Activated CD8-positive, alpha-beta memory T cell treated with anti-CD3 and anti-CD28 coated beads for 4 hours (primary cell): ENCODE results near the gene ASNSD1.
"Not testable (repeated sequence)": the region's sequence is repeated elsewhere in the genome, so short reads cannot be mapped to it uniquely, and the experiment has no call there.

Experiments
- DNase-seq, 2 donors: peaks; one replicate each; pipeline ENCODE4 v3.0.0-alpha.2; 2020; ENCODE audit warnings: low read depth in 2 of 2

Gene ASNSD1

GRCh38 chr2:189685540-189686229, 24.4 kb downstream of the ASNSD1 start:
- no peak for DNase-seq

- DNase-seq = not testable (repeated sequence)
Measured at GRCh38 chr2:189687796-189688195, 26.5 kb downstream of the ASNSD1 start.

GRCh38 chr2:189696223-189696622, 35.0 kb downstream of the ASNSD1 start:
- no peak for DNase-seq

DNA sequence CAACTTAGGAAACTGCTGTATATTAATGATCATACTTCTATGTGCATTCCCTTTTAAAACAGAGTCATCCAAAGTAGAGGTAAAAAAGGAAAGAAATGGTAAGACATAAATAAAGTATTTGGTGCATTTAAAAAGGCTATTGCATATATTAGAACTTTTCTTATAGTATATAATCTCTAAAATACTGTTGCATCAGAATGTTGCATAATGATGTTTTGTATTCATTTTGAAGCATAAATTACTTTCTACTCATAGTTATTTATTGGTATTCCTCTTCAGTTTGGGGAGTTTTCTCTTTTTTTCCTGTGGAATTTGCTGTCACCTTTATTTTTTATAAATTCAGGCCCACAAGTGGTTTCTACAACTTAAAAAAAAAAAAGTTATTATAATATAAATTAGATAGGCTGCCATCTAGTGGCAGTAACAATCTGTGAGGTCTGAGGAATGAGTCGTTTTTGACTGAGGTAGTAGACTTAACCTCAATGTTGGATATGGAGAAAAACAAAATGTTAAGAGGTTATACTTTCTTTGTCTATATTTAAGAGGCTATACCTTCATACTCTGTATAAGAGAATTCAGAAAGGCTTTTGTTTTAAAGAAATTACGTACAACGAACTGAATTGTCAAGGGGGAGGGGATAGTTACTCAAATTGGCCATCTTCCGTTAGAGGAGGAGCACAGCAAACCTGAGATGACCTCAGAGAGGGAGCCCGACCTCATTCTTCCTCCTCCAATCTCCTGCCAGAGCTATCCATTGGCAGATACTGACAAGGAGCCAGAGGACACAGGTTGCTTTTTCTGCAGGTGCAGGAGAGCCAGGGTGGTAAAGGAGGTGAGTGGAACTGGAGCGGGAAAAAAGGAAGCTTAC, 37.0 kb downstream of the ASNSD1 start:
- no peak for DNase-seq

GRCh38 chr2:189700681-189701080, 39.4 kb downstream of the ASNSD1 start:
- DNase-seq = no peak

GRCh38 chr2:189702071-189702470, 40.8 kb downstream of the ASNSD1 start:
- DNase-seq = no peak

DNA sequence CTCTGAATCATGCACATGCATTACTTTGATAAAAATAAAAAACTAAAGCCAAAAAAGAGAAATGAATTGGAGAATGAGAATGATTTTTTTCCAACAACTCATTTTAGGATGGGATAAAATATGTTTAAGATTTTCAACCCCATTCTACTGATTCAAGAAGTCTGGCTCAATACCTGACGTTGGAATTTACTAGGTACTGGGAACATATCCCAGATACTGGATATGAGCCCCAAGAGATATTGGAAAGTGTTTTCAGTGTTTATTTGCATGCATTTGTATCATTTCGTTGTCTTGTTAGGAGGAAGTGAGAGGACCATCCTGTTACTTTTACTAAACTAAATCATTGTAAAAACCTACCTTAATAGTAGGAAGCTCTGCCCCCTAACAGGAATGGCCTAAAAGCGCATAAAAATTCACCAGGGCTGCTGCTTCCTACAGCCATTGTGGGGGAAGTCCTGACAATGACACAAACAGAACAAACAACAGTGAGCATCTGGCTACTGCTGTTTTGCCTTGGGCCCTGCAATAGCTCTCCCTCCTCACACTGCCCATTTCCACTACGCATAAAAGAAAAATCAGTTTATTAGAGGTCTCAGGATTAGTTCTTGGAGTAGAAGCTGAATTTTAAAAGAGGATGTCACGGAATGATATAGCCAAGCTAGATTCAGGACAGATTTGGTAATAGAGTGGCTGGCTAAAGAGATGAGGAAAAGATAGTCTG, 48.4 kb downstream of the ASNSD1 start:
- DNase-seq = no peak

DNA sequence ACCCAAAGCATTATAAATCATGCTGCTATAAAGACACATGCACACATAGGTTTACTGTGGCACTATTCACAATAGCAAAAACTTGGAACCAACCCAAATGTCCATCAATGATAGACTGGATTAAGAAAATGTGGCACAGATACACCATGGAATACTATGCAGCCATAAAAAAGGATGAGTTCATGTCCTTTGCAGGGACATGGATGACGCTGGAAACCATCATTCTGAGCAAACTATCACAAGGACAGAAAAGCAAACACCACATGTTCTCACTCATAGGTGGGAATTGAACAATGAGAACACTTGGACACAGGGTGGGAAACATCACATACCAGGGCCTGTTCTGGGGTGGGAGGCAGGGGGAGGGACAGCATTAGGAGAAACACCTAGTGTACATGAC, 56.3 kb downstream of the ASNSD1 start:
- DNase-seq = not testable (repeated sequence)

GRCh38 chr2:189719571-189719970, 58.3 kb downstream of the ASNSD1 start:
- DNase-seq = no peak
